Measurements from ENCODE around the gene MS4A12. TPM values are rescaled to one million over a fixed set of nuclear protein-coding genes. Genes with fewer than 3 reads are reported as not detected.

Gene MS4A12
- total and polyA plus RNA-seq, 10 donors = 0.10 TPM; not detected in 9

DNA sequence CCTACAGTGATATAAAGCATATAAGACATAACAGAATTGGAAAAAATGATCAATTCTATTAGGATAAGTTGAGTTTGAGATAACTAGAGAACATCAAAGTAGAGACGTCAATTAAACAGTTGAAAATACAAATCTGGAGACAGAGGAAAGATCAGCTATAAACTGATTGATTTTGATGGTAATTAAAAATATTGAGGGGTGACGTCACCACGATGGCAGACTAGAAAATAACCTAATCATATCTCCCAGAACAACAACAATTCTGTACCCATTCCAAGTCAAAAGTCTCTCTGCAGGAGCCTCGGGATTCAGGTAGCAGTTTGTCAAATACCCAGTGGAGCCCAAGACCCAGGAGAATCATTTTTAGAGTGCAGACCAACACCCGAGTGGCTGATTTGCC lies 51.5 kb downstream of the MS4A12 start:
- H3K27ac ChIP-seq = no peak overlapping the region
- DNase-seq = no peak
- no peaks in the 10 kb centered on the region for H3K27me3 ChIP-seq (replicated peaks in 1 of 7)
- TF ChIP-seq POLR2AphosphoS5 (IDR thresholded peaks at IDR 0.05) = no peak
- H3K9me3 ChIP-seq = peaks cover 0 to 17% (median 7%) of the 10 kb centered on the region in 8 donors
- H3K36me3 ChIP-seq = no peaks in the 10 kb centered on the region
- no peaks in the 10 kb centered on the region for H3K4me1 ChIP-seq
- intact Hi-C loops (cut with DNase I; ENCODE audit: low total_unique reads) = no loop called here
- H3K4me3 ChIP-seq = no peak overlapping the region
- 85 to 91% (median 86%) methylated on average over 5 of the region's 5 CpGs for WGBS, 5 donors

Other genes starting within 250 kb of the MS4A12 start
- gene MS4A4E, start 249.6 kb upstream of the MS4A12 start, total RNA-seq = 10 to 100 TPM in 5 of 7 donors, 1 to 10 TPM in 2; 2.3 to 25.4 (median 13.7) TPM
- 1 to 10 TPM; 1.9 to 3.3 (median 3.2) TPM for gene MS4A4E, start 249.6 kb upstream of the MS4A12 start, polyA plus RNA-seq
- gene MS4A4A, start 212.1 kb upstream of the MS4A12 start, total RNA-seq = 100 to 1,000 TPM in 3 of 7 donors, 10 to 100 TPM in 4; 28.2 to 130 (median 85.5) TPM
- gene MS4A4A, start 212.1 kb upstream of the MS4A12 start, polyA plus RNA-seq = 10 to 100 TPM; 24.3 to 48.7 (median 26.1) TPM
- gene MS4A6E, start 165.5 kb upstream of the MS4A12 start, total RNA-seq = 100 to 1,000 TPM in 1 of 7 donors, 1 to 10 TPM in 4, under 1 TPM in 1, not detected in 1; 0.95 to 128 (median 4.7) TPM
- 10 to 100 TPM in 1 of 3 donors, 1 to 10 TPM in 1, under 1 TPM in 1; 0.65 to 10.5 (median 7.2) TPM for gene MS4A6E, start 165.5 kb upstream of the MS4A12 start, polyA plus RNA-seq
- 100 to 1,000 TPM; 246 to 652 (median 397) TPM for gene MS4A7, start 114.2 kb upstream of the MS4A12 start, total RNA-seq
- 10 to 100 TPM; 41.8 to 91.3 (median 78.7) TPM for gene MS4A7, start 114.2 kb upstream of the MS4A12 start, polyA plus RNA-seq
- gene MS4A14, start 96.3 kb upstream of the MS4A12 start, total RNA-seq = 10 to 100 TPM in 2 of 7 donors, 1 to 10 TPM in 5; 2.6 to 18.0 (median 6.3) TPM
- gene MS4A14, start 96.3 kb upstream of the MS4A12 start, polyA plus RNA-seq = 1 to 10 TPM; 1.0 to 5.3 (median 2.4) TPM
- gene MS4A5, start 63.2 kb upstream of the MS4A12 start, total RNA-seq = not detected
- gene MS4A5, start 63.2 kb upstream of the MS4A12 start, polyA plus RNA-seq = not detected
- 100 to 1,000 TPM; 237 to 532 (median 344) TPM for gene MS4A1, start 36.9 kb upstream of the MS4A12 start, total RNA-seq
- gene MS4A1, start 36.9 kb upstream of the MS4A12 start, polyA plus RNA-seq = 1,000 to 10,000 TPM in 1 of 3 donors, 100 to 1,000 TPM in 2; 575 to 1,116 (median 717) TPM
- not detected for gene MS4A13, start 22.6 kb downstream of the MS4A12 start, total RNA-seq
- not detected for gene MS4A13, start 22.6 kb downstream of the MS4A12 start, polyA plus RNA-seq
- not detected for gene MS4A8, start 206.8 kb downstream of the MS4A12 start, total RNA-seq
- gene MS4A8, start 206.8 kb downstream of the MS4A12 start, polyA plus RNA-seq = under 1 TPM in 1 of 3 donors, not detected in 2; 0.19 TPM
- gene MS4A18, start 231.9 kb downstream of the MS4A12 start, total RNA-seq = not detected
- not detected for gene MS4A18, start 231.9 kb downstream of the MS4A12 start, polyA plus RNA-seq